ENCODE results near the gene EPM2AIP1. TPM values are rescaled to one million over a fixed set of nuclear protein-coding genes. Genes with fewer than 3 reads are reported as not detected.

Gene EPM2AIP1
- total and polyA plus RNA-seq, 4 donors = 2.9 to 11.8 (median 7.7) TPM

- no peak for DNase-seq (ENCODE audit: low spot score)
- no peak overlapping the region for H3K27ac ChIP-seq (ENCODE audit: low read depth in 1 of 2, low read length in 2 of 2)
- 78% methylated on average over 2 of the region's 2 CpGs for WGBS
- peaks cover 0 to 2% (median 0%) of the 10 kb centered on the region in 4 donors for H3K36me3 ChIP-seq (ENCODE audit: control insufficient read depth in 4 of 4, insufficient read depth in 3 of 4, low read depth in 1 of 4, low read length in 3 of 4)
- no peaks in the 10 kb centered on the region for H3K9me3 ChIP-seq (ENCODE audit: control insufficient read depth in 4 of 4, low read length in 3 of 4)
- no peak overlapping the region for H3K4me3 ChIP-seq (ENCODE audit: low read depth in 1 of 3, low read length in 3 of 3)
- TF ChIP-seq HNF4G (IDR thresholded peaks at IDR 0.05) (no peak), RAD21 (IDR thresholded peaks at IDR 0.05) (no peak), SP1 (IDR thresholded peaks at IDR 0.05) (no peak), NR2F2 (IDR thresholded peaks at IDR 0.05) (no peak), EGR1 (IDR thresholded peaks at IDR 0.05; ENCODE audit: low read depth in 2 of 2) (no peak), FOXA1 (IDR thresholded peaks at IDR 0.05) (no peak)
- H3K27me3 ChIP-seq (ENCODE audit: control insufficient read depth in 4 of 4, insufficient read depth in 4 of 4, low read length in 3 of 4) = no peaks in the 10 kb centered on the region
- H3K4me1 ChIP-seq (ENCODE audit: control insufficient read depth in 4 of 4, insufficient read depth in 4 of 4, low read length in 3 of 4) = no peaks in the 10 kb centered on the region
- H3K9ac ChIP-seq (ENCODE audit: low read depth in 1 of 2, low read length in 2 of 2) = no peak overlapping the region
These were observed 20.8 kb downstream of the EPM2AIP1 start for GRCh38 chr3:36972163-36972562.

DNA sequence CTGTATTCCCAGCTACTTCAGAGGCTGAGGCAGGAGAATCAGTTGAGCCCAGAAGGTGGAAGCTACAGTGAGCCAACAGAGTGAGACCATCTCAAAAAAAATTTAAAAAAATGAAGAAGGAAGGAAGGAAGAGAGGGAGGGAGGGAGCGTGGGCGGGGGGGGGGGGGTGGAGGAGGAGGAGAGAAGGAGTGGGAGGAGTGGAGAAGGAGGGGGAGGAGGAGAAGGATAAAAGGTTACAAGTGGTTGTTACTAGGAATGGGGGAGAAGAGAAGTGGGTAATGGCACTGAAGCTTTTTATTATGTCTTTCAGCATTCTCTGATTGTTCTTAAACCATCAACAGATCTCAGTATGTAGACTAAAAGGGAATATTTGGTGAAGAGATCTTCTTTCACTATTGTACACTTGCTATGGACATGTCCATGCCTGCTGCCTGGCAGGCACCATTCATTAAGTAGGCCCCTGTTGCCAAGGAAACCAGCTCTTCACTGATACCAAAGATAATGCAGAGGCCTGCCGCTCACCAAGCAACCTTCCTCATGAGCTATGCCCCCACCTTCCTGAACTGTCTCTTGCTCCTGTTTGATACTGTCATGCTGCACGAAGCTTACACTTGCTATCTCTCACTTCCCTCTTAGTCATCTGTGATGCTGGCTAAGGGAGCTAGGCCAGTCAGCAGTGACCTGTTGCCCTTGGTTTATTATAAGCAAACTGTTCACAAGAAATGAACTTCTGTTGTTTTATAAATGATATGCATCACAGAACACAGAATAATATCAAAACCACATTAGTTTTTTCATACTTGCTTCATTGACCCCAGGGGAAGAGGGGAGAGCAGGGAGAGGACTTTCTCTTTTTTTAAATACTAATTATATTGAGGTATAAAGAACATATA lies 23.1 kb downstream of the EPM2AIP1 start:
- no peaks in the 10 kb centered on the region for H3K36me3 ChIP-seq (ENCODE audit: control insufficient read depth in 4 of 4, insufficient read depth in 3 of 4, low read depth in 1 of 4, low read length in 3 of 4)

DNA sequence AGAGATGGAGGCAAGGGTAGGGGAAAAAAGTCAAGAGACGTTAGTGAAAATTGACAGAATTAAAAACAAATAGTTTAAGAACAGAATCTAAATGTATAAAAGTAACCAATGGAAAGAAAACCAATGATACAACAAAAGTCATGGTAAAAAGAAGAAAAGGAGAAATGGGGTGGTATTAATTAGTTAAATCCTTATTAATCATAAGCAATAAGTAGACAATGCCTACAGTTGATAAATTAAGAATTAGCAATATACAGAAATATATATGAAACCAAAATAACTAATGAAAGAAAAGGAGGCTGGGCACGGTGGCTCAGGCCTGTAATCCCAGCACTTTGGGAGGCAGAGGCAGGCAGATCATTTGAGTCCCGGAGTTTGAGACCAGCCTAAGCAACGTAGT lies 23.8 kb downstream of the EPM2AIP1 start:
- Histone ChIP-seq H3K9ac (ENCODE audit: low read depth in 1 of 2, low read length in 2 of 2) (no peak overlapping the region), H3K27me3 (ENCODE audit: control insufficient read depth in 4 of 4, insufficient read depth in 4 of 4, low read length in 3 of 4) (no peaks in the 10 kb centered on the region), H3K9me3 (ENCODE audit: control insufficient read depth in 4 of 4, low read length in 3 of 4) (no peaks in the 10 kb centered on the region), H3K27ac (ENCODE audit: low read depth in 1 of 2, low read length in 2 of 2) (no peak overlapping the region), H3K4me3 (ENCODE audit: low read depth in 1 of 3, low read length in 3 of 3) (no peak overlapping the region), H3K36me3 (ENCODE audit: control insufficient read depth in 4 of 4, insufficient read depth in 3 of 4, low read depth in 1 of 4, low read length in 3 of 4) (no peaks in the 10 kb centered on the region), H3K4me1 (ENCODE audit: control insufficient read depth in 4 of 4, insufficient read depth in 4 of 4, low read length in 3 of 4) (no peaks in the 10 kb centered on the region)
- WGBS = 94% methylated on average over 4 of the region's 4 CpGs
- no peak for TF ChIP-seq NR2F2 (IDR thresholded peaks at IDR 0.05)
- TF ChIP-seq TAF1 (conservative IDR thresholded peaks at IDR 0.05) = no peak
- TF ChIP-seq FOXA1 (IDR thresholded peaks at IDR 0.05) = no peak
- TF ChIP-seq GABPA (IDR thresholded peaks at IDR 0.05 in 1 of 2, conservative IDR thresholded peaks at IDR 0.05 in 1 of 2) = no peak
- TF ChIP-seq JUND (IDR thresholded peaks at IDR 0.05) = no peak
- no peak for TF ChIP-seq EGR1 (IDR thresholded peaks at IDR 0.05; ENCODE audit: low read depth in 2 of 2)
- TF ChIP-seq, protein P1, sequence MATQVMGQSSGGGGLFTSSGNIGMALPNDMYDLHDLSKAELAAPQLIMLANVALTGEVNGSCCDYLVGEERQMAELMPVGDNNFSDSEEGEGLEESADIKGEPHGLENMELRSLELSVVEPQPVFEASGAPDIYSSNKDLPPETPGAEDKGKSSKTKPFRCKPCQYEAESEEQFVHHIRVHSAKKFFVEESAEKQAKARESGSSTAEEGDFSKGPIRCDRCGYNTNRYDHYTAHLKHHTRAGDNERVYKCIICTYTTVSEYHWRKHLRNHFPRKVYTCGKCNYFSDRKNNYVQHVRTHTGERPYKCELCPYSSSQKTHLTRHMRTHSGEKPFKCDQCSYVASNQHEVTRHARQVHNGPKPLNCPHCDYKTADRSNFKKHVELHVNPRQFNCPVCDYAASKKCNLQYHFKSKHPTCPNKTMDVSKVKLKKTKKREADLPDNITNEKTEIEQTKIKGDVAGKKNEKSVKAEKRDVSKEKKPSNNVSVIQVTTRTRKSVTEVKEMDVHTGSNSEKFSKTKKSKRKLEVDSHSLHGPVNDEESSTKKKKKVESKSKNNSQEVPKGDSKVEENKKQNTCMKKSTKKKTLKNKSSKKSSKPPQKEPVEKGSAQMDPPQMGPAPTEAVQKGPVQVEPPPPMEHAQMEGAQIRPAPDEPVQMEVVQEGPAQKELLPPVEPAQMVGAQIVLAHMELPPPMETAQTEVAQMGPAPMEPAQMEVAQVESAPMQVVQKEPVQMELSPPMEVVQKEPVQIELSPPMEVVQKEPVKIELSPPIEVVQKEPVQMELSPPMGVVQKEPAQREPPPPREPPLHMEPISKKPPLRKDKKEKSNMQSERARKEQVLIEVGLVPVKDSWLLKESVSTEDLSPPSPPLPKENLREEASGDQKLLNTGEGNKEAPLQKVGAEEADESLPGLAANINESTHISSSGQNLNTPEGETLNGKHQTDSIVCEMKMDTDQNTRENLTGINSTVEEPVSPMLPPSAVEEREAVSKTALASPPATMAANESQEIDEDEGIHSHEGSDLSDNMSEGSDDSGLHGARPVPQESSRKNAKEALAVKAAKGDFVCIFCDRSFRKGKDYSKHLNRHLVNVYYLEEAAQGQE (IDR thresholded peaks at IDR 0.05) = no peak
- TF ChIP-seq RAD21 (IDR thresholded peaks at IDR 0.05) = no peak
- TF ChIP-seq SP1 (IDR thresholded peaks at IDR 0.05) = no peak
- no peak for TF ChIP-seq HNF4A (conservative IDR thresholded peaks at IDR 0.05)
- TF ChIP-seq MAX (IDR thresholded peaks at IDR 0.05) = no peak
- no peak for DNase-seq (ENCODE audit: low spot score)

More for the DNA sequence above, 23.1 kb downstream of the EPM2AIP1 start:
- Histone ChIP-seq H3K4me1 (ENCODE audit: control insufficient read depth in 4 of 4, insufficient read depth in 4 of 4, low read length in 3 of 4) (no peaks in the 10 kb centered on the region), H3K4me3 (ENCODE audit: low read depth in 1 of 3, low read length in 3 of 3) (no peak overlapping the region), H3K9ac (ENCODE audit: low read depth in 1 of 2, low read length in 2 of 2) (no peak overlapping the region), H3K27ac (ENCODE audit: low read depth in 1 of 2, low read length in 2 of 2) (no peak overlapping the region), H3K9me3 (ENCODE audit: control insufficient read depth in 4 of 4, low read length in 3 of 4) (no peaks in the 10 kb centered on the region), H3K27me3 (ENCODE audit: control insufficient read depth in 4 of 4, insufficient read depth in 4 of 4, low read length in 3 of 4) (no peaks in the 10 kb centered on the region)
- no peak for TF ChIP-seq RAD21 (IDR thresholded peaks at IDR 0.05)
- TF ChIP-seq NR2F2 (IDR thresholded peaks at IDR 0.05) = no peak
- TF ChIP-seq, protein P1 (IDR thresholded peaks at IDR 0.05) = no peak
- no peak for TF ChIP-seq EGR1 (IDR thresholded peaks at IDR 0.05; ENCODE audit: low read depth in 2 of 2)
- no peak for TF ChIP-seq GABPA (IDR thresholded peaks at IDR 0.05 in 1 of 2, conservative IDR thresholded peaks at IDR 0.05 in 1 of 2)
- DNase-seq (ENCODE audit: low spot score) = peak; percentile 76
- WGBS = 68% methylated on average over 4 of the region's 4 CpGs
